PC-9 (cell line): Measurements from ENCODE around the gene CCDC24. TPM values are rescaled to one million over a fixed set of nuclear protein-coding genes. Genes with fewer than 3 reads are reported as not detected.

ENCODE experiments used
- BruUV-seq: library from RNA; stranded (reverse); fragments of 400-500 nt; replicated peaks from 2 replicates; lab custom pipeline; 2021; lab: Mats Ljungman, UMichigan
- CTCF ChIA-PET: fragments of 300-600 bp; sonication (Branson Sonifier 250); formaldehyde crosslinking; loops from one replicate; lab custom pipeline; 2022; ENCODE audit warnings: antibody characterized with exemption; lab: Charles Lee
- POLR2A ChIA-PET: fragments of 300-600 bp; sonication (Branson Sonifier 250); formaldehyde crosslinking; loops from one replicate; lab custom pipeline; 2022; ENCODE audit warnings: antibody characterized with exemption; ENCODE audit not compliant: unreplicated experiment; lab: Charles Lee
- DNase-seq, 2 experiments: peaks; one replicate each; pipeline versions ENCODE4 v3.0.0 to v3.0.0-alpha.2; 2015 to 2022; ENCODE audit warnings: mixed read lengths in 1 of 2
- H2AFZ ChIP-seq: fragments of 200-600 bp; sonication (generic); 2 replicates; pipeline ENCODE4 v1.8.1; 2017; ENCODE audit warnings: antibody characterized with exemption
- H3F3A ChIP-seq: fragments of 200-600 bp; sonication (generic); 2 replicates; pipeline ENCODE4 v1.8.1; 2017; ENCODE audit warnings: antibody characterized with exemption, mild to moderate bottlenecking, low read depth; ENCODE audit not compliant: insufficient read depth
- H3K27ac ChIP-seq: fragments of 200-600 bp; sonication (generic); 2 replicates; pipeline ENCODE4 v1.6.1; 2016; ENCODE audit warnings: mixed run types
- H3K27me3 ChIP-seq: fragments of 200-600 bp; sonication (generic); 2 replicates; pipeline ENCODE4 v1.6.1; 2016; ENCODE audit warnings: low read depth, mixed run types; ENCODE audit not compliant: insufficient read depth
- H3K36me3 ChIP-seq: fragments of 200-600 bp; sonication (generic); 2 replicates; pipeline ENCODE4 v1.6.1; 2016; ENCODE audit warnings: low read depth, mixed run types
- H3K4me1 ChIP-seq: fragments of 200-600 bp; sonication (generic); replicated peaks from 2 replicates; pipeline ENCODE4 v1.6.1; 2016; ENCODE audit warnings: mixed run types; ENCODE audit not compliant: insufficient read depth
- H3K4me2 ChIP-seq: fragments of 200-600 bp; sonication (generic); 2 replicates; pipeline ENCODE4 v1.6.1; 2017; ENCODE audit warnings: mixed run types
- H3K4me3 ChIP-seq: fragments of 200-600 bp; sonication (generic); 2 replicates; pipeline ENCODE4 v1.6.1; 2016; ENCODE audit warnings: mixed run types
- H3K79me2 ChIP-seq: fragments of 200-600 bp; sonication (generic); 2 replicates; pipeline ENCODE4 v1.6.1; 2017; ENCODE audit warnings: low read depth, mixed run types
- H3K9me2 ChIP-seq: fragments of 200-600 bp; sonication (generic); 2 replicates; pipeline ENCODE4 v1.8.1; 2017; ENCODE audit warnings: mild to moderate bottlenecking; ENCODE audit not compliant: insufficient read depth
- H3K9me3 ChIP-seq: fragments of 200-600 bp; sonication (generic); 2 replicates; pipeline ENCODE4 v1.8.1; 2016; ENCODE audit warnings: low read depth; ENCODE audit not compliant: insufficient read depth
- H4K20me1 ChIP-seq: fragments of 200-600 bp; sonication (generic); 2 replicates; pipeline ENCODE4 v1.8.1; 2017; ENCODE audit not compliant: insufficient read depth
- CTCF ChIP-seq: fragments of 200-600 bp; sonication (generic); conservative IDR thresholded peaks from 2 replicates; pipeline ENCODE4 v1.6.1; 2017; ENCODE audit warnings: mixed run types, antibody characterized with exemption, mild to moderate bottlenecking, moderate library complexity
- EZH2 ChIP-seq: fragments of 200-600 bp; sonication (generic); IDR thresholded peaks from 2 replicates; pipeline ENCODE4 v1.8.0; 2017; ENCODE audit warnings: antibody characterized with exemption, low read depth
- intact Hi-C: fragments of 100-400 bp; cut with micrococcal nuclease; formaldehyde crosslinking; loops from one replicate; pipeline ENCODE4 v1.10.0; 2022; ENCODE audit not compliant: unreplicated experiment
- total RNA-seq: library from RNA; stranded (reverse); gene quantifications from 2 replicates; pipeline ENCODE4 v1.2.3, GENCODE V29; 2021

The CCDC24 gene
- total RNA-seq, 1 experiment from 2014 or later = 47.9 TPM

GRCh38 chr1:43954036-43954435 is 37.4 kb upstream of the CCDC24 start:
- no peak overlapping the region for H3K27ac ChIP-seq
- H2AFZ ChIP-seq = no peak overlapping the region
- no TSS peak for BruUV-seq
- ChIA-PET CTCF (no interaction called here), POLR2A (no interaction called here)
- H3K36me3 ChIP-seq = no peaks in the 10 kb centered on the region
- no peaks in the 10 kb centered on the region for H3K27me3 ChIP-seq
- no peaks in the 10 kb centered on the region for H4K20me1 ChIP-seq
- H3K79me2 ChIP-seq = no peaks in the 10 kb centered on the region
- no peaks in the 10 kb centered on the region for H3F3A ChIP-seq
- no peak for TF ChIP-seq EZH2
- TF ChIP-seq CTCF = no peak
- no peak overlapping the region for H3K4me3 ChIP-seq
- no peaks in the 10 kb centered on the region for H3K9me3 ChIP-seq
- no peak overlapping the region for H3K4me2 ChIP-seq
- H3K9me2 ChIP-seq = no peaks in the 10 kb centered on the region
- H3K4me1 ChIP-seq = no peaks in the 10 kb centered on the region
- DNase-seq = no peak
- intact Hi-C loops = no loop called here

GRCh38 chr1:43956234-43956633 is 35.2 kb upstream of the CCDC24 start:
- H3K4me1 ChIP-seq = no peaks in the 10 kb centered on the region
- no peak overlapping the region for H3K27ac ChIP-seq
- H3K27me3 ChIP-seq = no peaks in the 10 kb centered on the region
- no peaks in the 10 kb centered on the region for H3K9me2 ChIP-seq
- no peaks in the 10 kb centered on the region for H3K79me2 ChIP-seq
- H3K36me3 ChIP-seq = no peaks in the 10 kb centered on the region
- no peak overlapping the region for H2AFZ ChIP-seq
- TF ChIP-seq CTCF = no peak
- no peak for TF ChIP-seq EZH2
- BruUV-seq = no TSS peak
- ChIA-PET CTCF (interaction anchor here (0.6 kb wide), 1 partner anchor 306 kb away, joined by 4 read pairs; the partner anchor contains the start of gene KDM4A), POLR2A (no interaction called here)
- no peaks in the 10 kb centered on the region for H3F3A ChIP-seq
- H3K9me3 ChIP-seq = no peaks in the 10 kb centered on the region
- H4K20me1 ChIP-seq = no peaks in the 10 kb centered on the region
- no peak overlapping the region for H3K4me2 ChIP-seq
- intact Hi-C loops = no loop called here
- no peak overlapping the region for H3K4me3 ChIP-seq
- no peak for DNase-seq

- Histone ChIP-seq H4K20me1 (no peaks in the 10 kb centered on the region), H3K27ac (no peak overlapping the region), H3K79me2 (no peaks in the 10 kb centered on the region), H3F3A (no peaks in the 10 kb centered on the region), H3K36me3 (no peaks in the 10 kb centered on the region), H3K9me2 (no peaks in the 10 kb centered on the region), H2AFZ (no peak overlapping the region), H3K4me2 (no peak overlapping the region), H3K4me3 (no peak overlapping the region), H3K27me3 (no peaks in the 10 kb centered on the region), H3K9me3 (no peaks in the 10 kb centered on the region), H3K4me1 (no peaks in the 10 kb centered on the region)
- intact Hi-C loops = no loop called here
- DNase-seq = no peak
- ChIA-PET POLR2A (no interaction called here), CTCF (no interaction called here)
- TF ChIP-seq CTCF = no peak
- TF ChIP-seq EZH2 = no peak
- BruUV-seq = no TSS peak
These were observed 33.9 kb upstream of the CCDC24 start for GRCh38 chr1:43957407-43958040.
